Parathyroid adenoma (tissue), 2 donors: Measurements from ENCODE around the gene ZNF304.

ENCODE experiments used
- H2AFZ ChIP-seq: fragments of 300-600 bp; sonication (generic); one replicate; pipeline ENCODE4 v1.7.0; 2017; ENCODE audit warnings: antibody characterized with exemption, mild to moderate bottlenecking
- H3K27ac ChIP-seq: fragments of 300-600 bp; sonication (generic); one replicate; pipeline ENCODE4 v1.7.0; 2017
- H3K27me3 ChIP-seq: fragments of 300-600 bp; sonication (generic); one replicate; pipeline ENCODE4 v1.7.0; 2017; ENCODE audit warnings: low read length; ENCODE audit not compliant: control insufficient read depth, insufficient read depth
- H3K36me3 ChIP-seq: fragments of 300-600 bp; sonication (generic); one replicate; pipeline ENCODE4 v1.7.0; 2017; ENCODE audit warnings: low read length; ENCODE audit not compliant: control insufficient read depth, insufficient read depth
- H3K4me1 ChIP-seq: fragments of 300-600 bp; sonication (generic); one replicate; pipeline ENCODE4 v1.7.0; 2017; ENCODE audit warnings: control low read depth
- H3K4me2 ChIP-seq: fragments of 300-600 bp; sonication (generic); one replicate; pipeline ENCODE4 v1.7.0; 2017; ENCODE audit warnings: low read length
- H3K4me3 ChIP-seq: fragments of 300-600 bp; sonication (generic); one replicate; pipeline ENCODE4 v1.7.0; 2017; ENCODE audit warnings: low read depth, low read length
- H3K79me2 ChIP-seq: fragments of 300-600 bp; sonication (generic); one replicate; pipeline ENCODE4 v1.7.0; 2017; ENCODE audit warnings: control low read depth
- H3K9ac ChIP-seq: fragments of 300-600 bp; sonication (generic); one replicate; pipeline ENCODE4 v1.7.0; 2017; ENCODE audit warnings: mild to moderate bottlenecking
- H3K9me3 ChIP-seq: fragments of 300-600 bp; sonication (generic); one replicate; pipeline ENCODE4 v1.7.0; 2017; ENCODE audit warnings: low read length; ENCODE audit not compliant: control insufficient read depth
- CTCF ChIP-seq: fragments of 300-600 bp; sonication (generic); IDR thresholded peaks from one replicate; pipeline ENCODE4 v1.7.0; 2017; ENCODE audit warnings: antibody characterized with exemption, mild to moderate bottlenecking
- donor health status: primary hyperparathyroidism.

The ZNF304 gene

DNA sequence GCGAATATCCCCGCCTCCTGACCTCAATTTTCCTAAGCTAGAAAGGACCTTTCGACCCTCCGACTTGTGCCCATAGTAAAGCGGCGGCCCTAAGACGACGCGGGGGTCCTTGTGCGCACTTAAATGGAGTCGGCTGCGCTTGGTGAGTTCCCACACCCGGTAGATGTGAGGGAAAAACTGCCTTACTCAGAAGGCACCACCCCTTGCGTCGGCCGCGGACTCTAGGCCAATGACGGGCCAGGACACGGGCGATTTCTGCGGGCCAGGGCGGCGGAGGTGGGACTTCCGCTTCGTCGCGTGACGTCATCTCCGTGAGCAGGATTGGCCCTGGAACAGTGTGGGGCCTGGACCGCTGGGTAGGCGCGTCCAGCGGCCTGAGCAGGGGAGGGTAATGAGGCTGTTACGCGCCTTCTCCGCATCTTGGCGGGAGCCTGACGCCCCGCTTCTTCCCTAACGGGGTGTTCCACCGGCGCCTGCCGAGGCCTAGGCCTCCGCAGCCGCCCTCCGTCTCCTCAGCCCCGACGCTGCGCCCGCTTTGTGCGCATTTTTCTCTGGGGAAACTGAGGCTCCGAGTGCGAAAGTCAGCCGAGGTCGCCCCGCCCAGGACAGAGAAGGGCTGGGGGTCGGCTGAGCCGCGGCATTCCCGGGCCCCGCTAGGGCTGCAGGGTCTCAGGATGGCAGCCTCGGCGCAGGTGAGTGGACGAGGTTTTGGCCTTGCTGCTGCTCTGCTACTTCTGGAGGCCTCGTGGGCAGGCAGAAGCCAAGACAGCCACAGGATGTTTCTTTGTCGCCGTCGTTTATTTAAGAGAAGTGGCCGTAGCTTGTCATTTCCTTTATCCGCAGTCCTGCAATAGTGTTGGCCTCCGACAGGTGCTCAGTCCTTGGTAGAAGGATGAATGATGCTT is 30.6 kb upstream of the ZNF304 start, which contains the start of gene ZNF543:
TSS of gene ZNF543 (plus strand) at position 293 of the 905 bp plus-strand sequence. CDS start at position 675, 382 bp downstream.
- peak within 1 kb of the TSS; percentile 94 for H3K4me3 ChIP-seq
- H3K27me3 ChIP-seq, result no peaks in the 10 kb centered on the region
- H3K79me2 ChIP-seq, result peaks cover 32% of the 10 kb centered on the region
- no peaks in the 10 kb centered on the region for H3K36me3 ChIP-seq
- H3K4me1 ChIP-seq, result peaks cover 3% of the 10 kb centered on the region
- no peak for TF ChIP-seq CTCF
- H3K9me3 ChIP-seq, result no peaks in the 10 kb centered on the region
- peak within 1 kb of the TSS; percentile 94 for H2AFZ ChIP-seq
- H3K27ac ChIP-seq, result peak within 1 kb of the TSS; percentile 91
- peak within 1 kb of the TSS; percentile 89 for H3K9ac ChIP-seq
- H3K4me2 ChIP-seq, result peak within 1 kb of the TSS; percentile 86

- H2AFZ ChIP-seq, result peak overlapping the region; percentile 94
- no peaks in the 10 kb centered on the region for H3K27me3 ChIP-seq
- TF ChIP-seq CTCF, result no peak
These were observed 30.0 kb upstream of the ZNF304 start for GRCh38 chr19:57321116-57321515.

DNA sequence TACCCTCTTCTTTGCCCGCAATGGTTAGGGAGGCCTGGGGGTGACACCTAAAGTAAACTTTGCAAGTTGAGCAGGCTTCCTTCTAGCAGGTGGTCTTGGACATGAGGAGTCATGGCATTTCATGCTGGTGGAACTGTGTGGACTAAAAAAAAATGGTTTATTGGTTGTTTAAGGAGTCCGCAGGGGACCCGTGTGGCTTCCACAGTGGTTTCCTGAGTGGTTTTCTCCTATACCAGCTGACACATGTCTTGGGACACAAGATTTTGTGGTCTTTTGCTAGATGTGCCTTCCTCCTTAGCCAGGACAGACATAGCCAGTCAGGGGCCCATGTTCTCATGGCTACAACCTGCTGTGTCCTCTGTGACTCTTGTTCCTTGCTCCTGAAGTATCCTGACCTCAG is 29.3 kb upstream of the ZNF304 start:
- H3K4me1 ChIP-seq, result peaks cover 3% of the 10 kb centered on the region
- no peaks in the 10 kb centered on the region for H3K36me3 ChIP-seq
- TF ChIP-seq CTCF, result no peak
- H3K4me2 ChIP-seq, result peak overlapping the region; percentile 86
- peak overlapping the region; percentile 91 for H3K27ac ChIP-seq
- no peaks in the 10 kb centered on the region for H3K9me3 ChIP-seq
- H3K79me2 ChIP-seq, result peaks cover 32% of the 10 kb centered on the region
- H2AFZ ChIP-seq, result no peak overlapping the region
- no peak overlapping the region for H3K9ac ChIP-seq
- H3K4me3 ChIP-seq, result peak overlapping the region; percentile 94
- no peaks in the 10 kb centered on the region for H3K27me3 ChIP-seq

More at GRCh38 chr19:57321116-57321515, 30.0 kb upstream of the ZNF304 start:
- Histone ChIP-seq H3K79me2 (peaks cover 32% of the 10 kb centered on the region), H3K27ac (peak overlapping the region; percentile 91), H3K36me3 (no peaks in the 10 kb centered on the region), H3K4me2 (peak overlapping the region; percentile 86), H3K4me1 (peaks cover 3% of the 10 kb centered on the region), H3K9me3 (no peaks in the 10 kb centered on the region), H3K9ac (peak overlapping the region; percentile 89), H3K4me3 (peak overlapping the region; percentile 94)

- Histone ChIP-seq H3K9ac (no peak overlapping the region), H3K4me2 (no peak overlapping the region), H3K4me3 (no peak overlapping the region), H3K36me3 (no peaks in the 10 kb centered on the region), H3K9me3 (no peaks in the 10 kb centered on the region), H3K79me2 (peaks cover 32% of the 10 kb centered on the region), H3K4me1 (no peaks in the 10 kb centered on the region), H2AFZ (no peak overlapping the region), H3K27me3 (no peaks in the 10 kb centered on the region), H3K27ac (no peak overlapping the region)
- TF ChIP-seq CTCF, result no peak
These were observed 26.1 kb upstream of the ZNF304 start for GRCh38 chr19:57324992-57325391.
